Cortex of kidney (tissue), 1 donor: ENCODE results near the gene DENND1B.

Experiments
- DNase-seq: peaks from one replicate; lab custom pipeline; 2025; lab: John Stamatoyannopoulos, UW

Gene DENND1B

GRCh38 chr1:197683895-197684553, 91.3 kb downstream of the DENND1B start:
- no peak for DNase-seq

GRCh38 chr1:197683280-197683679, 92.0 kb downstream of the DENND1B start:
- no peak for DNase-seq

GRCh38 chr1:197680311-197680710, 95.0 kb downstream of the DENND1B start:
- no peak for DNase-seq

- no peak for DNase-seq
Measured at GRCh38 chr1:197677752-197678295, 97.5 kb downstream of the DENND1B start.

GRCh38 chr1:197677313-197677712, 98.0 kb downstream of the DENND1B start:
- DNase-seq: no peak

GRCh38 chr1:197675583-197676208, 99.6 kb downstream of the DENND1B start:
- DNase-seq: no peak

GRCh38 chr1:197674286-197674685, 101.0 kb downstream of the DENND1B start:
- no peak for DNase-seq

GRCh38 chr1:197673292-197673691, 102.0 kb downstream of the DENND1B start:
- DNase-seq: no peak

GRCh38 chr1:197672347-197672746, 102.9 kb downstream of the DENND1B start:
- no peak for DNase-seq

- DNase-seq: no peak
Measured at GRCh38 chr1:197671920-197672319, 103.4 kb downstream of the DENND1B start.

- no peak for DNase-seq
Measured at GRCh38 chr1:197671140-197671539, 104.1 kb downstream of the DENND1B start.

- DNase-seq: no peak
Measured at GRCh38 chr1:197666769-197667285, 108.5 kb downstream of the DENND1B start.

- no peak for DNase-seq
Measured at GRCh38 chr1:197664391-197664790, 110.9 kb downstream of the DENND1B start.

GRCh38 chr1:197663162-197663953, 111.9 kb downstream of the DENND1B start:
- no peak for DNase-seq

GRCh38 chr1:197660389-197660788, 114.9 kb downstream of the DENND1B start:
- no peak for DNase-seq

GRCh38 chr1:197659171-197659570, 116.1 kb downstream of the DENND1B start:
- no peak for DNase-seq

- DNase-seq: no peak
Measured at GRCh38 chr1:197649188-197649587, 126.1 kb downstream of the DENND1B start.

- no peak for DNase-seq
Measured at GRCh38 chr1:197638316-197638715, 137.0 kb downstream of the DENND1B start.

- no peak for DNase-seq
Measured at GRCh38 chr1:197637406-197637805, 137.9 kb downstream of the DENND1B start.

- no peak for DNase-seq
Measured at GRCh38 chr1:197633447-197634078, 141.7 kb downstream of the DENND1B start.

- no peak for DNase-seq
Measured at GRCh38 chr1:197632651-197633050, 142.6 kb downstream of the DENND1B start.

GRCh38 chr1:197632005-197632404, 143.3 kb downstream of the DENND1B start:
- no peak for DNase-seq
